ENCODE results near the gene KCNAB2. TPM values are rescaled to one million over a fixed set of nuclear protein-coding genes. Genes with fewer than 3 reads are reported as not detected.
A peak's percentile ranks its signal among the peaks of the same experiment; 100 is the strongest.

The KCNAB2 gene
- total RNA-seq, 1 experiment from 2014 or later = 11.0 TPM

GRCh38 chr1:6000444-6001288, 45.0 kb upstream of the KCNAB2 start:
- CTCF ChIA-PET = no interaction called here
- no peaks in the 10 kb centered on the region for H3K36me3 Mint-ChIP-seq (ENCODE audit: insufficient read depth, unreplicated experiment)
- Histone ChIP-seq H3K9me3 (no peaks in the 10 kb centered on the region), H3K36me3 (ENCODE audit: control insufficient read depth, insufficient read depth, low read length) (no peaks in the 10 kb centered on the region), H3K27me3 (replicated peaks; ENCODE audit: control insufficient read depth, insufficient read depth, low read length) (no peaks in the 10 kb centered on the region), H3K4me1 (no peaks in the 10 kb centered on the region), H3K4me3 (ENCODE audit: low read depth, low read length) (no peak overlapping the region)
- intact Hi-C loops (cut with micrococcal nuclease; ENCODE audit: unreplicated experiment) = no loop called here
- no TSS peak for BruUV-seq (replicated peaks)
- H3K4me3 Mint-ChIP-seq (ENCODE audit: unreplicated experiment) = no peak overlapping the region
- no peak for TF ChIP-seq CTCF (IDR thresholded peaks at IDR 0.05; ENCODE audit: insufficient read depth in 1 of 2, low read depth in 1 of 2, low read length in 1 of 2, severe bottlenecking in 1 of 2, unreplicated experiment in 1 of 2)
- no peaks in the 10 kb centered on the region for H3K9me3 Mint-ChIP-seq (ENCODE audit: unreplicated experiment)
- POLR2A ChIA-PET = no interaction called here
- H3K27ac Mint-ChIP-seq (ENCODE audit: unreplicated experiment) = no peak overlapping the region
- H3K27me3 Mint-ChIP-seq (ENCODE audit: insufficient read depth, unreplicated experiment) = no peaks in the 10 kb centered on the region
- no peaks in the 10 kb centered on the region for H3K4me1 Mint-ChIP-seq (ENCODE audit: low read depth, unreplicated experiment)
- DNase-seq = peak in 1 of 2 experiments; percentile 18

- H3K27me3 ChIP-seq (replicated peaks; ENCODE audit: control insufficient read depth, insufficient read depth, low read length) = no peaks in the 10 kb centered on the region
- Mint-ChIP-seq H3K4me1 (ENCODE audit: low read depth, unreplicated experiment) (no peaks in the 10 kb centered on the region), H3K36me3 (ENCODE audit: insufficient read depth, unreplicated experiment) (no peaks in the 10 kb centered on the region), H3K9me3 (ENCODE audit: unreplicated experiment) (no peaks in the 10 kb centered on the region), H3K4me3 (ENCODE audit: unreplicated experiment) (no peak overlapping the region), H3K27me3 (ENCODE audit: insufficient read depth, unreplicated experiment) (no peaks in the 10 kb centered on the region), H3K27ac (ENCODE audit: unreplicated experiment) (no peak overlapping the region)
- POLR2A ChIA-PET = no interaction called here
- no peak for DNase-seq
- no peak for TF ChIP-seq CTCF (IDR thresholded peaks at IDR 0.05; ENCODE audit: insufficient read depth in 1 of 2, low read depth in 1 of 2, low read length in 1 of 2, severe bottlenecking in 1 of 2, unreplicated experiment in 1 of 2)
- no peaks in the 10 kb centered on the region for H3K36me3 ChIP-seq (ENCODE audit: control insufficient read depth, insufficient read depth, low read length)
- no TSS peak for BruUV-seq (replicated peaks)
- CTCF ChIA-PET = no interaction called here
- H3K9me3 ChIP-seq = no peaks in the 10 kb centered on the region
- H3K4me1 ChIP-seq = no peaks in the 10 kb centered on the region
- H3K4me3 ChIP-seq (ENCODE audit: low read depth, low read length) = no peak overlapping the region
- intact Hi-C loops (cut with micrococcal nuclease; ENCODE audit: unreplicated experiment) = no loop called here
Measured at GRCh38 chr1:6001992-6002576, 43.6 kb upstream of the KCNAB2 start.

- H3K27me3 Mint-ChIP-seq (ENCODE audit: insufficient read depth, unreplicated experiment) = no peaks in the 10 kb centered on the region
Measured at GRCh38 chr1:6002714-6003501, 42.8 kb upstream of the KCNAB2 start.

More at GRCh38 chr1:6002714-6003501, 42.8 kb upstream of the KCNAB2 start:
- peak in 1 of 2 experiments; percentile 17 for TF ChIP-seq CTCF (IDR thresholded peaks at IDR 0.05; ENCODE audit: insufficient read depth in 1 of 2, low read depth in 1 of 2, low read length in 1 of 2, severe bottlenecking in 1 of 2, unreplicated experiment in 1 of 2)
- Histone ChIP-seq H3K27me3 (replicated peaks; ENCODE audit: control insufficient read depth, insufficient read depth, low read length) (no peaks in the 10 kb centered on the region), H3K4me1 (no peaks in the 10 kb centered on the region), H3K9me3 (no peaks in the 10 kb centered on the region), H3K4me3 (ENCODE audit: low read depth, low read length) (no peak overlapping the region), H3K36me3 (ENCODE audit: control insufficient read depth, insufficient read depth, low read length) (no peaks in the 10 kb centered on the region)
- Mint-ChIP-seq H3K36me3 (ENCODE audit: insufficient read depth, unreplicated experiment) (no peaks in the 10 kb centered on the region), H3K9me3 (ENCODE audit: unreplicated experiment) (no peaks in the 10 kb centered on the region), H3K27ac (ENCODE audit: unreplicated experiment) (no peak overlapping the region), H3K4me1 (ENCODE audit: low read depth, unreplicated experiment) (no peaks in the 10 kb centered on the region), H3K4me3 (ENCODE audit: unreplicated experiment) (no peak overlapping the region)
- ChIA-PET POLR2A (no interaction called here), CTCF (no interaction called here)
- no TSS peak for BruUV-seq (replicated peaks)
- intact Hi-C loops (cut with micrococcal nuclease; ENCODE audit: unreplicated experiment) = no loop called here
- no peak for DNase-seq
